Loucy (cell line): Measurements from ENCODE around the gene LTBP2.

Source experiments
- EZH2phosphoT487 ChIP-seq: fragments of 200-600 bp; IDR thresholded peaks from 2 replicates; pipeline ENCODE4 v1.6.1; 2018; ENCODE audit warnings: antibody characterized with exemption, mild to moderate bottlenecking, moderate library complexity, borderline replicate concordance
- TF ChIP-seq, protein P1 (sequence below): fragments of 200-600 bp; sonication (generic); conservative IDR thresholded peaks from 2 replicates; pipeline ENCODE4 v1.5.1; 2014; ENCODE audit warnings: mild to moderate bottlenecking, antibody characterized with exemption, low read length

DNA sequence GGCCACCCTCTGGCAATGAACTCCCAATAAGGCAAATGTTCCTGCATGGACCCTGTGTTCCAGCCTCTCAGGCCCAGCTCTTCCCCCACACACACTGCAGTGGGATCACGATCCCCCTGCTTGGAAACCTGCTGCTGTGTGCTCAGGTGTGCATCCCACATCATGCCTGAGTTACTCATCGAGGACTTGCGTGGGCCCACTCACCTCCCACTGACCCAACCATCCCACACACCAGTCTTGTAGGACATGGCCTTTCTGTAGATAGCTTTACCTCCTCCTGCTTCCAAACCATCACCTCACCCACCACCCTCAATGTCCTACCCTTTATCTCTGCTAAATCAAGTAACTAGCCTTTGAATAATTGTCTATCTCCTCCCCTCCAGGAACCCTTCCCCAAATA, 143.5 kb downstream of the LTBP2 start:
- TF ChIP-seq, protein P1, sequence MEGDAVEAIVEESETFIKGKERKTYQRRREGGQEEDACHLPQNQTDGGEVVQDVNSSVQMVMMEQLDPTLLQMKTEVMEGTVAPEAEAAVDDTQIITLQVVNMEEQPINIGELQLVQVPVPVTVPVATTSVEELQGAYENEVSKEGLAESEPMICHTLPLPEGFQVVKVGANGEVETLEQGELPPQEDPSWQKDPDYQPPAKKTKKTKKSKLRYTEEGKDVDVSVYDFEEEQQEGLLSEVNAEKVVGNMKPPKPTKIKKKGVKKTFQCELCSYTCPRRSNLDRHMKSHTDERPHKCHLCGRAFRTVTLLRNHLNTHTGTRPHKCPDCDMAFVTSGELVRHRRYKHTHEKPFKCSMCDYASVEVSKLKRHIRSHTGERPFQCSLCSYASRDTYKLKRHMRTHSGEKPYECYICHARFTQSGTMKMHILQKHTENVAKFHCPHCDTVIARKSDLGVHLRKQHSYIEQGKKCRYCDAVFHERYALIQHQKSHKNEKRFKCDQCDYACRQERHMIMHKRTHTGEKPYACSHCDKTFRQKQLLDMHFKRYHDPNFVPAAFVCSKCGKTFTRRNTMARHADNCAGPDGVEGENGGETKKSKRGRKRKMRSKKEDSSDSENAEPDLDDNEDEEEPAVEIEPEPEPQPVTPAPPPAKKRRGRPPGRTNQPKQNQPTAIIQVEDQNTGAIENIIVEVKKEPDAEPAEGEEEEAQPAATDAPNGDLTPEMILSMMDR: no peak
- no peak for TF ChIP-seq EZH2phosphoT487
